Mesothelial cell of epicardium (in vitro differentiated cells): ENCODE results near the gene TMEM151B. TPM values are rescaled to one million over a fixed set of nuclear protein-coding genes. Genes with fewer than 3 reads are reported as not detected.

Source experiments
- DNase-seq, 2 experiments: peaks; one replicate each; pipeline ENCODE4 v3.0.0; 2021; ENCODE audit warnings: low spot score in 2 of 2; ENCODE audit not compliant: unreplicated experiment in 2 of 2
- H3K27ac Mint-ChIP-seq: 2 replicates; pipeline ENCODE4 v1.8.0; 2021; ENCODE audit warnings: mixed read lengths
- H3K27me3 Mint-ChIP-seq: 2 replicates; pipeline ENCODE4 v1.8.0; 2021; ENCODE audit warnings: low read depth, mixed read lengths
- H3K36me3 Mint-ChIP-seq: 2 replicates; pipeline ENCODE4 v1.8.0; 2021; ENCODE audit warnings: mixed read lengths
- H3K4me1 Mint-ChIP-seq: 2 replicates; pipeline ENCODE4 v1.8.0; 2021; ENCODE audit warnings: mixed read lengths
- H3K4me3 Mint-ChIP-seq: 2 replicates; pipeline ENCODE4 v1.8.0; 2021; ENCODE audit warnings: mild to moderate bottlenecking, moderate library complexity, mixed read lengths
- H3K9me3 Mint-ChIP-seq: 2 replicates; pipeline ENCODE4 v1.8.0; 2021; ENCODE audit warnings: mixed read lengths
- total RNA-seq: library from RNA; stranded (reverse); gene quantifications from 3 replicates; pipeline ENCODE4 v1.2.1, GENCODE V29; 2021
- TF ChIP-seq, protein P1 (sequence below): fragments of 200-600 bp; sonication (generic); IDR thresholded peaks from one replicate; pipeline ENCODE4 v1.5.0; 2021; ENCODE audit warnings: antibody characterized with exemption; ENCODE audit not compliant: unreplicated experiment

The TMEM151B gene
- total RNA-seq, 1 donor from 2014 or later = 0.56 TPM

DNA sequence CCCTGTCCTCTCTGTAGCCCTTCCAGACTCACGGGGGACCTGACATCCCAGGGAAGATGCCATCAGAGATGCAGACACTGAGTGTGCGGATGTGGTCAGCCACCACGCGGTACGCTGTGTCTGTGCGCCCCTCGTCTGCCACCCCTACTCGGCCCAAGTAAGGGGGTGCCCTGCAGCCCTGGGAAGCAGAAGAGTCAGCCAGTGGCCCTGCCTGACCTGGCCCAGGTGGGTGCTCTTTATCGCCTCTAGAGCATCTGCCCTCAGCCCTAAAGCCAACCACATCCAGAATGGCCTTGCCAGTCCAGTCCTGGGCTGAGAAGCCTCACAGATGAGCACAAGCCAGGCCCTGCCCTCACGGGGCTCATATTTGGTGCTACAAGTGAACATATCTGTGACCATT is 37.0 kb downstream of the TMEM151B start:
- Mint-ChIP-seq H3K4me3 (no peak overlapping the region), H3K36me3 (peaks cover 31% of the 10 kb centered on the region), H3K27me3 (no peaks in the 10 kb centered on the region), H3K4me1 (peaks cover 6% of the 10 kb centered on the region), H3K27ac (no peak overlapping the region), H3K9me3 (no peaks in the 10 kb centered on the region)
- TF ChIP-seq, protein P1, sequence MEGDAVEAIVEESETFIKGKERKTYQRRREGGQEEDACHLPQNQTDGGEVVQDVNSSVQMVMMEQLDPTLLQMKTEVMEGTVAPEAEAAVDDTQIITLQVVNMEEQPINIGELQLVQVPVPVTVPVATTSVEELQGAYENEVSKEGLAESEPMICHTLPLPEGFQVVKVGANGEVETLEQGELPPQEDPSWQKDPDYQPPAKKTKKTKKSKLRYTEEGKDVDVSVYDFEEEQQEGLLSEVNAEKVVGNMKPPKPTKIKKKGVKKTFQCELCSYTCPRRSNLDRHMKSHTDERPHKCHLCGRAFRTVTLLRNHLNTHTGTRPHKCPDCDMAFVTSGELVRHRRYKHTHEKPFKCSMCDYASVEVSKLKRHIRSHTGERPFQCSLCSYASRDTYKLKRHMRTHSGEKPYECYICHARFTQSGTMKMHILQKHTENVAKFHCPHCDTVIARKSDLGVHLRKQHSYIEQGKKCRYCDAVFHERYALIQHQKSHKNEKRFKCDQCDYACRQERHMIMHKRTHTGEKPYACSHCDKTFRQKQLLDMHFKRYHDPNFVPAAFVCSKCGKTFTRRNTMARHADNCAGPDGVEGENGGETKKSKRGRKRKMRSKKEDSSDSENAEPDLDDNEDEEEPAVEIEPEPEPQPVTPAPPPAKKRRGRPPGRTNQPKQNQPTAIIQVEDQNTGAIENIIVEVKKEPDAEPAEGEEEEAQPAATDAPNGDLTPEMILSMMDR = no peak
- no peak for DNase-seq

DNA sequence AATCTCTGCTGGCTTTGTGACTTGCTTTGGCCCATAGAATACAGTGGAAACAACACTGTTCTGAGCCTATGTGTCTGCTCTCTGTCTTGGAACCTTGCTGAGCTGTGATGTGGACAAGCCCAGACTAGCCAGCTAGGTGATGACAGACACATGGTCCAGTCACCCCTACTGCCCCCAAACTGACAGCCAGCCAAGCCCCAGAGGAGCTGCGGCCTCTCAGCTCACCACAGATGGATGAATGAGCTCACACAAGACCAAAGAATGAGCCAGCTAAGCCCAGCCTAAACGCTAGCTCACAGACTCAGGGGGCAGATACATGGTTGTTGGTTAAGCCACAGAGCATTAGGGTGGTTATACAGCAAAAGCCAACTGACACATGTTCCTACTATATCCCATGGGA is 38.8 kb downstream of the TMEM151B start:
- DNase-seq = no peak
- no peaks in the 10 kb centered on the region for H3K9me3 Mint-ChIP-seq
- peaks cover 11% of the 10 kb centered on the region for H3K4me1 Mint-ChIP-seq
- no peak overlapping the region for H3K4me3 Mint-ChIP-seq
- peaks cover 21% of the 10 kb centered on the region for H3K36me3 Mint-ChIP-seq
- TF ChIP-seq, protein P1 = no peak
- H3K27me3 Mint-ChIP-seq = peaks cover 1% of the 10 kb centered on the region
- H3K27ac Mint-ChIP-seq = no peak overlapping the region

DNA sequence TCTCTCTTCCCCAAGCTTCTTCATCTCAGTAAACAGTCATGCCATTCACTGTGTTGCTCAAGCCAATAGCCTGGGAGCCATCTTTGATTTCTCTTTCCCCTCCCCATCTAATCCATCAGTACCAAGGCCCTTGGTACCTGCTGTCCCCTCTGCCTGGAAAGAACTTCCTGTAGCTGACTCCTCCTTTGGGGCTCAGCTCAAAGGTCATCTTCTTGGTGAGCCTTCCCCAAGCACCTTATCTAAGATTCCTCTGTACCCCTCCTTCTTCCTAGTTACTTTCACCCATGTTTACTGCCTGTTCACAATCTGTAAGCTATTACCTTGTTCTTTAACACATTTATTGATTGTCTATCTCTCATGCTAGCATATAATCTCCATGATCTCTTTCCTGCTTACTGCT is 39.4 kb downstream of the TMEM151B start:
- H3K36me3 Mint-ChIP-seq = peaks cover 21% of the 10 kb centered on the region
- TF ChIP-seq, protein P1 = no peak

DNA sequence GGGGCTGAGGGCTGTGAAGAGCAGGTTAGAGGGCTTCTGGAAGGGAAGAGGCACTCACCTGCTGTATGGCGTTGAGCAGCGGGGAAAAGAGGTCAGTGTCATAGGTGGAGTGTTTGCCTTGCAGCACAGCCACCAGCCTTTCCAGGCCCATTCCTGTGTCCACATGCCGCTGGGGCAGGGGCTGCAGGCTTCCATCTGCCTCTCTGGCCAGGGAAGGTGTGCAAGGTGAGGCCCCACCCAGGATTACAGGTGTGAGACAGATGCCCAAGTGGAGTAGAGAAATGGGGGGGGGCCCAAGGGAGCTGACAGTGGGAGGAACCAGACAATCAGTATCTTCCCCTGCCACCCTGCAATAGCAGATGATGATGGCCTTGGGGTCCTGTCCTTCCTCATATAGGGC is 40.0 kb downstream of the TMEM151B start:
- H3K36me3 Mint-ChIP-seq = peaks cover 21% of the 10 kb centered on the region
- H3K27ac Mint-ChIP-seq = no peak overlapping the region
- DNase-seq = no peak
- peaks cover 11% of the 10 kb centered on the region for H3K4me1 Mint-ChIP-seq
- H3K9me3 Mint-ChIP-seq = no peaks in the 10 kb centered on the region
- H3K27me3 Mint-ChIP-seq = peaks cover 4% of the 10 kb centered on the region
- TF ChIP-seq, protein P1 = no peak
- H3K4me3 Mint-ChIP-seq = no peak overlapping the region

More for the DNA sequence above, 39.4 kb downstream of the TMEM151B start:
- H3K9me3 Mint-ChIP-seq = no peaks in the 10 kb centered on the region
- no peak overlapping the region for H3K4me3 Mint-ChIP-seq
- H3K27me3 Mint-ChIP-seq = peaks cover 1% of the 10 kb centered on the region
- no peak overlapping the region for H3K27ac Mint-ChIP-seq
- peaks cover 11% of the 10 kb centered on the region for H3K4me1 Mint-ChIP-seq
- no peak for DNase-seq

DNA sequence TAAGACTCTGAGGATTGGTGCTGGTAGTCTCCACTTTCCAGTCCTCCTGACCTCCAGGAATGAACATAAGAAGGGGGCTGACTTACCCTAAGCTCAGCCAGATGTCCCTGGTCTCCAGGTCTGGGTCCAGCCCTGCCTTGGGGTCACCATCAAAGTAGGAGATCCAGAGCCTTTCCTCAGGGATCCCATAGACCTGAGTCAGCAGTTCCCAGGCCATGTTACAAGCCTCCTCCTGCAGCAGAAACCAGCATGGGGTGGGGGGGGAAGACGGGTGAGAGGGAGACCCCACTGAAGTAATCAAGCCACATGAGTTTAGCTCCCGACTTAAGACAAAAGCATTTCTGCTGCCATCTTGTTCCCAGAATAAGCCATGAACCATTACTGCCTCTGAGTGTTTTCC is 41.1 kb downstream of the TMEM151B start:
- DNase-seq = no peak
- Mint-ChIP-seq H3K36me3 (peaks cover 21% of the 10 kb centered on the region), H3K4me3 (peak overlapping the region; percentile 98), H3K27ac (no peak overlapping the region), H3K9me3 (no peaks in the 10 kb centered on the region), H3K4me1 (peaks cover 11% of the 10 kb centered on the region), H3K27me3 (peaks cover 14% of the 10 kb centered on the region)
- TF ChIP-seq, protein P1 = no peak

DNA sequence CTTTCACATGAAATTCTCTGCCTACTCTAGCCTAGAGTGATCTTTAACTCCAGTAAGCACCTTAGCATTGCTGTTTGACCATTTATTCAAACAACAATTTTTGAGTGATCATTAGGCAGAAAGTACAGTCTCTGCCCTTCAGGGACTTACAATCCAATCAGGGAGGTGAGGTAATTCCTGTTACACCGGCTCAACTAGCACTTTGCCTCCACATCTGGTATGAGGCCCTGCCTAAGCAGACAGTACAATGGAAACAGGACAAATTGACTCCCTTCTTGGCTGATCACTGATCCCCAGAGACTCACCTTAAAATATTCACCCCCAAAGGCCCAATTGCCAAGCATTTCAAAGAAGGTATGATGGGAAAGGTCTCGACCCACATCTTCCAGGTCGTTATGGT is 41.5 kb downstream of the TMEM151B start:
- peaks cover 16% of the 10 kb centered on the region for H3K27me3 Mint-ChIP-seq
- TF ChIP-seq, protein P1 = no peak
- peaks cover 11% of the 10 kb centered on the region for H3K4me1 Mint-ChIP-seq
- H3K4me3 Mint-ChIP-seq = peak overlapping the region; percentile 98
- H3K36me3 Mint-ChIP-seq = peaks cover 21% of the 10 kb centered on the region
- H3K9me3 Mint-ChIP-seq = no peaks in the 10 kb centered on the region
- H3K27ac Mint-ChIP-seq = peak overlapping the region; percentile 64
- no peak for DNase-seq
